NCI-H2107 (cell line): ENCODE measurements around the gene MRE11.
"Not testable (repeated sequence)": the region's sequence is repeated elsewhere in the genome, so short reads cannot be mapped to it uniquely, and the experiment has no call there.

Experiments
- DNase-seq: peaks from one replicate; lab custom pipeline; 2025; lab: John Stamatoyannopoulos, UW

The MRE11 gene

GRCh38 chr11:94424011-94424410 lies 69.6 kb downstream of the MRE11 start:
- DNase-seq: no peak

DNA sequence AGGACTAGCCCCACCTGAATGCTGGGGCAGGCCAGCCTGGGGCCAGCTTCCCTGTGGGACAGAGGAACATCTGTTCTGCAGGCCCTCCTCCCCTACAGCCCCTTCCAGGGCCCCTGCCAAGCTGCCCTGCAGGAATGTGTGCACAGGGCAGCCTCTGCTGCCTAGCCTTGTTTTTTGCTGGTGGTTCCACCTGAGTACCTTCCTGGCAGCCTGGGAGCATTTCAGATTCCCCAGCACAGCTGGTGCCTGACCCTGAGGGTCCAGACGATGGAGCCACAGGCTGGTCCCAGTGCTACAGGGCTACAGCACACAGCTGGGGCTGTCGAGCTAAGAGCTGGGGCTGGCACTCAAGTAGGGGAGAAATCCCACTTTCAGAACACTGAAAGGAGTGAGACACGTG lies 70.1 kb downstream of the MRE11 start:
- no peak for DNase-seq

DNA sequence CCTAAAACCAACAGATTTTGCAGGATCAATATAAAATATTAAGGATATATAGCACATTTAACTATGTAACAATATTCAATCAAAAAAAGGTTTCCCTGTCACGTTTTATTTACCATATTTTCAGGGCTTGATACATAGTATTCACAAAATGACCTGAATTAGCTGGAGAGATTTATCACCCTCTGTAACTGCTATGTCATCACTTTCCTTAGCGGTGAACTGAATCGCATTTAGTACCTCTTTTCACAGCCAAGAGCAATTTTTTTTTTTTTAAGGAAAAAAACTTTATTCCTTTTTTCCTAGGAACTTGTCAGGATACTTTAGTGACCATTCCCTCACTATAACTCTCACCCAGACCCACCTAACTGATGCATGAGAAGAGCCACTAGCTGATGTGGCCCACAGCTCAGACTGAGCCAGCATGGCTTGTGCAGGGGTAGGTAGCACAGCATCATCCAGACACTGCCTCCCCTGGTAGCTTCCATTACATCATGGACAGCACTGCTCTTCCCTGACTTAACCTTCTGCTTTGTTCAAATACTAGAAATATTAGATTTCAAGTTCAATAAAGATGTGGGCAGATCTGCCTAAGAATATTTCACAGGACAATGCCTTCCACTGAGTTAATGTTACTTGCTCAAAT lies 75.4 kb downstream of the MRE11 start:
- no peak for DNase-seq

GRCh38 chr11:94417386-94417987 lies 76.2 kb downstream of the MRE11 start:
- DNase-seq: no peak

DNA sequence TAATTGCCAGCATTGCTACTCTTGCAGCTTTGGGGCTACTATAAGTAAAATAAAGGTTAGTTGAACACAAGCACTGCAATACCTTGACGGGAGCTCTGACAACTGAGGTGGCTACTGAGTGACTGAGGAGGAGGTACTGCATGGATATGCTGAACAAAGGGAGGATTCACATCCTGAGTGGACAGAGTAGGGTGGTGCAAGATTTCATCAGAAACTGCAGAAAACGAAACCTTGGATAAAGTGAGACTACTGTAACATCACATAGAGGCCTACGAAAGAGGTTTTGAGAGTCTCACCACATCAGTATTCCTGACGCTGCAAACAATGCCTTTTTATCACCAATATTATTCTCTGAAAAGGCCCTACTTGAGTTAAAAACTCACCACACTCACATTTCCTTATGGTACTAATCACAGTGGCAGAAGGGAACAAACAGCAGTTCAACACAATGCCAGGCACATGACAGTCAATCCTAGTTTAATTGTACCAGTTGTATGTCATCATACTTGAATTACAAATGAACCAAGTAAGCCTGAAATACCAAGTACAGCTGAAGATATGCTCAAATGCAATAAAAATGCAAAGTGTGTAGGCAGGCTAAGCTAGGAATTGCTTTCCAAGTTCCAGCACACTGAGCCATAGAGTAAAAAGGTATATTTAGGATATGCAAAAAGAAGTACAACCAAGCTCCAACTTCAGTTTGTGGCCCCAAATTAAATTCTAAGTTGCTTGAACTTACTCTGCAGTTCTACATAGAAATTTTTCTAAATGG lies 88.4 kb downstream of the MRE11 start:
- no peak for DNase-seq

- DNase-seq: no peak
These were observed 91.3 kb downstream of the MRE11 start for GRCh38 chr11:94402355-94402754.

DNA sequence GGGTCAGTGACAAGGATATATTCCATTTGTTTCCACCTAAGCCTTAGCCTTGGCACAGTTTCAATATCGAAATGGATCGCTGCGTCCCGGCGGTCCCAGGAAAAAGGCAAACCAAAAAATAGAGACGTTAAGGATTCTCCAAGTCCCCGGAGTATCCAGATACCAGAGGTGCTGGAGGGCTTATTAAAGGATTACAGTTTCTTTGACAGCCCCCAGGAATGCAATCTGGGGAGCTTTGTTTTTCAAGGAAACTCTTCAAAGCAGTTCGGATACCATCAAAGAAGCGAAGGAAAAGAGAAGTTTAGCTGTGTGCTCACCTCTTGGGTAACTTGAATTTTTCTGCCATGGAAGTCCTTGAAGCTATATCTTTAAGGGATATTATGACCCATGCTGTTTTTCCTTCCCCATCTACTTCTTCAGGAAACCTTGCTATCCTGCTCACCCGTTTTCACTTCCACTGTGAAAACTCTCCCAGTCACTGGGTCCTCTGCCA lies 91.8 kb downstream of the MRE11 start:
- DNase-seq: no peak

DNA sequence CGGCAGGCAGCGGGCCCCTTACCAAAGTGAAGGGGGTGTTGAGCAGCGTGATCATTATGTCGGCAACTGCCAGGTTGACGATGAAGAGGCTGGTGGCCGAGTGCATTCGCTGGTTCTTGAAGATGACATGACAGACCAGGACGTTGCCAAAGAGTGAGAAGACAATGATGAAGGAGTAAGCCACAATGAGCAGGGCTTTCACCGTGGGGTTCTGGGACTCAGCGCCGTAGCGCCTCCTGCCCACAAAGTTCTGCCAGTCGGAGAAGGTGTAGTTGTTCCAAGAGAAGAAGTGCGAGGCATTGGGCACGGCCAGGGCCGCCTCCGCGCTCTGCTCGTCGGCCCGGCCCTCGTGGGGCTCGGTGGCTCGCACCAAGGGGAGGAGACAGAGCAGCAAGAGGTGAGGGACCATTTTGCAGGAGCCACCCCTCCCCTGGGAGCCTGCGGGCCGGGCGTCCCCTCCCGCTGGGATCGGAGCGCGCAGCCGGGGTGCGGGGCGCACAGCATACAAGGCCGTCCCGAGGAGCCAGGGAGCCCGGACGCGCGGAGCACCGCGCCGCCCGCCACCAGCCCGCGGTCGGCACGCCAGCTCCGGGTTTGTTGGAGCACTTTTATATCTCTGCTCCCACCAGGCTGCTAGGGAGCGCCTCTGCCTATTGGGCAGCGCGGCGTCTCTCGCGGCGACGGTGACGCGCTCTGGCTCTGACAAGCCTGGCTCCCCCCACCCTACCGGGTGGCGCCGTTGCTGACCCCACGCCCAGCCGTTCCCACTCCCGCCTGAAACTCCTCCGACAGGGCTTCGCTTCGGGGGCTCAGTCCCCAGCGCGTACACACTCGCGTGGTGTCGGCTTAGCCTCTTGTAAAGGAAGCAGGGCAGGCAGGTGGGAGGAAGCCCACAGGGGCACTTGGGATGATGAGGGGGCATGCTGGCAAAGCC lies 92.5 kb downstream of the MRE11 start, which contains the start of gene GPR83:
Gene GPR83 (minus strand): TSS at position 581 of the 934 bp plus-strand sequence. CDS start 172 bp downstream, at position 409.
- no peak for DNase-seq

DNA sequence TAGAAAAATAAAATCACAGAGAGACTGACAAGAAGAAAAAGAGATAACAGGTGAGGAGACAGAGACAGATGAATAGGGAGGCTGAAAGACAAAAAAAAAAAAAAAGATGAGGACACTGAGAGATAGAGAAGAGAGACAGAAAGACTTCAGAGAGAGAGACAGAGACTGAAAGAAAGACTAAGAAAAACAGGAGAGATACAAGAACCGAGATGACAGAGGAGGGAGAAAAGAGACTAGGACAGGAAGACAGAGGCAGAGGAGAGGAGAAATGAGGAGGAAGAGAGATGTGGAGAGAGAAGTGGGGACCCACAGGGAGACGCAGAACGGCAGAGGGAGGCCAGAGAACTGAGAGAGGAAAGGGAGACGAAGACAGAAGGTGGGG lies 93.2 kb downstream of the MRE11 start:
- no peak for DNase-seq

DNA sequence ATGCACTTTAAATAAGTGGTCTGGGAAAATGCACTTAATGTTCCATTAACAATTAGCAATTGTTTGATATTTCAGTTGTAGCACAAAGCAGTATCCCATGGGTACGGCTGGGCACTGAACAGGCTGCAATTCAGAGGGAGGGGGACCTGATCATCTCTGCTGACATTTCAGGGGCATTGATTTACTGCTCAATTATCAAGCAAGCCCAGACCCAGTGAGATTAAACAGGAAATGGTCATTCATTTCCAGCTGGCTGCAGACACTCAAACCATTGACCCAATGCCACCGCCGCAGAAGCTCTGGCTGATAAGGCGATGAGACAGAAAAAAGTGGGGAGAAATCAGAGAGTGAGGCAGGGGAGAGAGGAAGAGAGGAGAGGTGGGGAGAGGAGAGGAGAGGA lies 93.6 kb downstream of the MRE11 start:
- DNase-seq: no peak

- no peak for DNase-seq
These were observed 95.5 kb downstream of the MRE11 start for GRCh38 chr11:94398101-94398500.

DNA sequence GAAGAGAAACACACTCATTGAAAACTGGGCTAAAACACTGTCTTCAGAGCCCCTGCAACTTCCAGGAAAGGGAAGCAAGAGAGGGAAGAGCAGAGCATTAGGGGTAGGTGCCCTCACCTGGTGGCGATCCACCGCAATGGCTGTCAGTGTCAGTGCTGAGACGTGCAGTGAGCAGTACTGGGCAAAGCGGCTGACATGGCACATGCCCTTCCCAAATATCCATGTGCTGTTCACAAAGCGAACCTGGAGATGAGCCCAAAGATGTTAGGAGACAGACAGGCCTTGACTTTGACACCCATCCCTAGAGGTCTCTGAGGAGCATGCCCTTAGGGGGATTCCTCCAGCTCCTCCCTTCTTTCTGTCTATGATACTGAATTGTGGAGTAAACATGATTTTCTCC lies 97.4 kb downstream of the MRE11 start:
- no peak for DNase-seq

DNA sequence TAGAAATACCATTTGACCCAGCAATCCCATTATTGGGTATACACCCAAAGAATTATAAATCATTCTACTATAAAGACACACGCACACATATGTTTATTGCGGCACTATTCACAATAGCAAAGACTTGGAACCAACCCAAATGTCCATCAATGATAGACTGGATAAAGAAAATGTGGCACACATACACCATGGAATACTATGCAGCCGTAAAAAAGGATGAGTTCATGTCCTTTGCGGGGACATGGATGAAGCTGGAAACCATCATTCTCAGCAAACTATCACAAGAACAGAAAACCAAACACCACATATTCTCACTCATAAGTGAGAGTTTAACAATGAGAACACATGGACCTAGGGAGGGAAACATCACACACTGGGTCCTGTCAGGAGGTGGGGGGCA lies 101.7 kb downstream of the MRE11 start:
- not testable (repeated sequence) for DNase-seq

GRCh38 chr11:94379613-94380012 lies 114.0 kb downstream of the MRE11 start:
- no peak for DNase-seq

GRCh38 chr11:94376841-94377240 lies 116.8 kb downstream of the MRE11 start:
- DNase-seq: no peak

DNA sequence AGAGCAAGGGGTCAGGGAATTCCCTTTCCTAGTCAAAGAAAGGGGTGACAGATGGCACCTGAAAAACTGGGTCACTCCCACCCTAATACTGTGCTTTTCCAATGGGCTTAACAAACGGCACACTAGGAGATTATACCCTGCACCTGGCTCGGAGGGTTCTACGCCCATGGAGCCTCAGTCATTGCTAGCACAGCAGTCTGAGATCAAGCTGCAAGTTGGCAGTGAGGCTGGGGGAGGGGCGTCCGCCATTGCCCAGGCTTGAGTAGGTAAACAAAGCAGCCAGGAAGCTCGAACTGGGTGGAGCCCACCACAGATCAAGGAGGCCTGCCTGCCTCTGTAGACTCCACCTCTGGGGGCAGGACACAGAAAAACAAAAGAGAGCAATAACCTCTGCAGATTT lies 123.1 kb downstream of the MRE11 start:
- DNase-seq: not testable (repeated sequence)
